C4-2B (cell line): ENCODE results near the gene MED15.

ENCODE experiments used
- H3K27ac ChIP-seq: fragments of 450-650 bp; 2 replicates; pipeline ENCODE4 v1.5.1; 2017
- CTCF ChIP-seq: fragments of 450-650 bp; conservative IDR thresholded peaks from 2 replicates; pipeline ENCODE4 v1.5.1; 2017; ENCODE audit warnings: mild to moderate bottlenecking
- ZFX ChIP-seq: fragments of 450-650 bp; IDR thresholded peaks from 2 replicates; pipeline ENCODE4 v1.6.1; 2017

The MED15 gene

GRCh38 chr22:20517841-20518592 lies 10.6 kb downstream of the MED15 start:
- no peak overlapping the region for H3K27ac ChIP-seq
- TF ChIP-seq ZFX (no peak), CTCF (no peak)

GRCh38 chr22:20519558-20519957 lies 12.1 kb downstream of the MED15 start:
- TF ChIP-seq ZFX (no peak), CTCF (no peak)
- no peak overlapping the region for H3K27ac ChIP-seq

GRCh38 chr22:20520093-20520511 lies 12.7 kb downstream of the MED15 start:
- no peak for TF ChIP-seq CTCF
- no peak for TF ChIP-seq ZFX
- no peak overlapping the region for H3K27ac ChIP-seq

GRCh38 chr22:20522134-20523004 lies 15.0 kb downstream of the MED15 start:
- TF ChIP-seq CTCF = no peak
- no peak for TF ChIP-seq ZFX
- H3K27ac ChIP-seq = no peak overlapping the region

- H3K27ac ChIP-seq = no peak overlapping the region
- TF ChIP-seq CTCF = no peak
- no peak for TF ChIP-seq ZFX
Measured at GRCh38 chr22:20523086-20523983, 15.9 kb downstream of the MED15 start.

- TF ChIP-seq ZFX = no peak
- TF ChIP-seq CTCF = no peak
- no peak overlapping the region for H3K27ac ChIP-seq
Measured at GRCh38 chr22:20524004-20524481, 16.6 kb downstream of the MED15 start.
